ENCODE data around the gene ARHGEF28. TPM values are rescaled to one million over a fixed set of nuclear protein-coding genes. Genes with fewer than 3 reads are reported as not detected.

Gene ARHGEF28
- total and polyA plus RNA-seq, 2 donors (not counting 1 experiment from before 2014, with no cell fraction given), result not detected

GRCh38 chr5:73858776-73859175 lies 232.8 kb downstream of the ARHGEF28 start:
- Mint-ChIP-seq H3K27me3 (peaks cover 7% of the 10 kb centered on the region), H3K4me3 (no peak overlapping the region), H3K9me3 (ENCODE audit: insufficient read depth) (no peaks in the 10 kb centered on the region), H3K27ac (no peak overlapping the region), H3K4me1 (no peaks in the 10 kb centered on the region)
- H3K27me3 ChIP-seq (replicated peaks in 1 of 4; ENCODE audit: control extremely low read depth in 1 of 4, control insufficient read depth in 3 of 4, insufficient read depth in 4 of 4, low read length in 3 of 4), result no peaks in the 10 kb centered on the region
- H3K4me3 ChIP-seq (ENCODE audit: control extremely low read depth in 1 of 5, extremely low read depth in 1 of 5, insufficient read depth in 1 of 5, low read depth in 2 of 5, low read length in 4 of 5), result no peak overlapping the region
- no peaks in the 10 kb centered on the region for H3K4me1 ChIP-seq (ENCODE audit: control insufficient read depth in 2 of 2, insufficient read depth in 2 of 2, low read length in 2 of 2)
- ChIA-PET CTCF (no interaction called here), POLR2A (no interaction called here)
- no peak for ATAC-seq (ENCODE audit: low read depth)
- no peaks in the 10 kb centered on the region for H3K79me2 ChIP-seq (ENCODE audit: control insufficient read depth, insufficient read depth, low read length)
- H3K9me3 ChIP-seq (ENCODE audit: control extremely low read depth in 1 of 3, control insufficient read depth in 2 of 3, insufficient read depth in 1 of 3, low read length in 2 of 3), result no peaks in the 10 kb centered on the region
- no peak for TF ChIP-seq EZH2 (IDR thresholded peaks at IDR 0.05; ENCODE audit: borderline replicate concordance, insufficient read depth, low read depth, low read length, poor library complexity, severe bottlenecking)
- TF ChIP-seq CTCF (IDR thresholded peaks at IDR 0.05), result no peak
- no peak overlapping the region for H3K27ac ChIP-seq (ENCODE audit: low read length in 2 of 2)
- no peak overlapping the region for H3K9ac ChIP-seq (ENCODE audit: low read length)
- WGBS (ENCODE audit: insufficient coverage), result 96% methylated on average over 3 of the region's 3 CpGs
- no peaks in the 10 kb centered on the region for H4K20me1 ChIP-seq (ENCODE audit: control insufficient read depth, insufficient read depth, low read length, poor library complexity, severe bottlenecking)
- no peaks in the 10 kb centered on the region for H3K36me3 ChIP-seq (replicated peaks in 1 of 2; ENCODE audit: control extremely low read depth in 1 of 2, control insufficient read depth in 1 of 2, extremely low read depth in 1 of 2, insufficient read depth in 2 of 2, low read length in 1 of 2)
- intact Hi-C loops (cut with micrococcal nuclease), result no loop called here
- no peak for DNase-seq
- no peak overlapping the region for H2AFZ ChIP-seq (ENCODE audit: insufficient read depth, low read depth, low read length, poor library complexity, severe bottlenecking)
- no peak overlapping the region for H3K4me2 ChIP-seq (replicated peaks; ENCODE audit: low read depth, low read length, poor library complexity, severe bottlenecking)

GRCh38 chr5:73859696-73860095 lies 233.7 kb downstream of the ARHGEF28 start:
- H3K9me3 Mint-ChIP-seq (ENCODE audit: insufficient read depth), result no peaks in the 10 kb centered on the region
- no peak for ATAC-seq (ENCODE audit: low read depth)
- no peak for DNase-seq

More at GRCh38 chr5:73859696-73860095, 233.7 kb downstream of the ARHGEF28 start:
- Mint-ChIP-seq H3K27ac (no peak overlapping the region), H3K4me3 (no peak overlapping the region), H3K27me3 (peaks cover 15% of the 10 kb centered on the region), H3K4me1 (no peaks in the 10 kb centered on the region)
- no peak overlapping the region for H3K4me3 ChIP-seq (ENCODE audit: control extremely low read depth in 1 of 5, extremely low read depth in 1 of 5, insufficient read depth in 1 of 5, low read depth in 2 of 5, low read length in 4 of 5)
- ChIA-PET CTCF (no interaction called here), POLR2A (no interaction called here)
- no peaks in the 10 kb centered on the region for H3K9me3 ChIP-seq (ENCODE audit: control extremely low read depth in 1 of 3, control insufficient read depth in 2 of 3, insufficient read depth in 1 of 3, low read length in 2 of 3)
- no peaks in the 10 kb centered on the region for H4K20me1 ChIP-seq (ENCODE audit: control insufficient read depth, insufficient read depth, low read length, poor library complexity, severe bottlenecking)
- no peaks in the 10 kb centered on the region for H3K4me1 ChIP-seq (ENCODE audit: control insufficient read depth in 2 of 2, insufficient read depth in 2 of 2, low read length in 2 of 2)
- H2AFZ ChIP-seq (ENCODE audit: insufficient read depth, low read depth, low read length, poor library complexity, severe bottlenecking), result no peak overlapping the region
- TF ChIP-seq CTCF (IDR thresholded peaks at IDR 0.05), result no peak
- TF ChIP-seq EZH2 (IDR thresholded peaks at IDR 0.05; ENCODE audit: borderline replicate concordance, insufficient read depth, low read depth, low read length, poor library complexity, severe bottlenecking), result no peak
- no peaks in the 10 kb centered on the region for H3K36me3 ChIP-seq (replicated peaks in 1 of 2; ENCODE audit: control extremely low read depth in 1 of 2, control insufficient read depth in 1 of 2, extremely low read depth in 1 of 2, insufficient read depth in 2 of 2, low read length in 1 of 2)
- H3K27me3 ChIP-seq (replicated peaks in 1 of 4; ENCODE audit: control extremely low read depth in 1 of 4, control insufficient read depth in 3 of 4, insufficient read depth in 4 of 4, low read length in 3 of 4), result no peaks in the 10 kb centered on the region
- intact Hi-C loops (cut with micrococcal nuclease), result no loop called here
- no peak overlapping the region for H3K9ac ChIP-seq (ENCODE audit: low read length)
- H3K27ac ChIP-seq (ENCODE audit: low read length in 2 of 2), result no peak overlapping the region
- no peaks in the 10 kb centered on the region for H3K79me2 ChIP-seq (ENCODE audit: control insufficient read depth, insufficient read depth, low read length)
- no peak overlapping the region for H3K4me2 ChIP-seq (replicated peaks; ENCODE audit: low read depth, low read length, poor library complexity, severe bottlenecking)
- WGBS (ENCODE audit: insufficient coverage), result 79% methylated on average over 4 of the region's 5 CpGs

Measured in B cell (primary cell).